HCT116 (cell line): ENCODE results near the gene IGSF9B. TPM values are rescaled to one million over a fixed set of nuclear protein-coding genes. Genes with fewer than 3 reads are reported as not detected.

Experiments used
- ATAC-seq: fragments of 200-7000 bp; cut with Tn5 transposase; 2 replicates; pipeline ENCODE4 v1.9.1; 2020; ENCODE audit warnings: mild to moderate bottlenecking, moderate library complexity
- BruUV-seq: library from RNA; stranded (reverse); fragments of 400-500 nt; replicated peaks from 2 replicates; lab custom pipeline; 2021; lab: Mats Ljungman, UMichigan
- CTCF ChIA-PET: fragments of 300-600 bp; sonication (Branson Sonifier 250); formaldehyde crosslinking; loops from one replicate; lab custom pipeline; 2021; ENCODE audit warnings: antibody characterized with exemption; lab: Charles Lee
- POLR2A ChIA-PET: fragments of 300-600, 350-600 bp; sonication (Branson Sonifier 250); formaldehyde crosslinking; loops from one replicate; lab custom pipeline; 2021; ENCODE audit warnings: antibody characterized with exemption; lab: Charles Lee
- RAD21 ChIA-PET, 2 experiments: fragments of 300-600 bp; sonication (Branson Sonifier 250); formaldehyde crosslinking; loops; one replicate each; lab custom pipeline; 2023; ENCODE audit warnings: low total read pairs in 2 of 2; ENCODE audit not compliant: uncharacterized antibody in 2 of 2, unreplicated experiment in 2 of 2, low non-redundant PET in 1 of 2; lab: Charles Lee
- DNase-seq: peaks from one replicate; pipeline ENCODE4 v3.0.0-alpha.2; 2010; ENCODE audit warnings: low read depth, low spot score
- H2AFZ ChIP-seq: fragments of 200-600 bp; shearing (Covaris generic), sonication (generic); 2 replicates; pipeline ENCODE4 v1.6.1; 2017; ENCODE audit warnings: low read depth, mixed run types, mixed read lengths, antibody characterized with exemption, low read length; ENCODE audit not compliant: poor library complexity, severe bottlenecking
- H3K27ac ChIP-seq: 2 replicates; pipeline ENCODE4 v1.5.1; 2012; ENCODE audit warnings: low read depth, low read length
- H3K27me3 ChIP-seq: fragments of 200-600 bp; sonication (generic); 2 replicates; pipeline ENCODE4 v1.6.1; 2016; ENCODE audit warnings: mixed run types, low read length, mixed read lengths; ENCODE audit not compliant: insufficient read depth
- H3K36me3 ChIP-seq, 2 experiments: fragments of 200-500 bp in 1 of 2; fragments of 200-600 bp in 1 of 2; sonication (Bioruptor generic) in 1 of 2; sonication (generic) in 1 of 2; 2 replicates each; pipeline versions ENCODE4 v1.5.1 to v1.6.1; 2014 to 2016; ENCODE audit warnings: low read length in 2 of 2, inconsistent platforms in 1 of 2, mixed read lengths in 1 of 2, mixed run types in 1 of 2; ENCODE audit not compliant: insufficient read depth in 2 of 2, control insufficient read depth in 1 of 2
- H3K4me1 ChIP-seq, 2 experiments: fragments of 200-600 bp in 1 of 2; sonication (generic) in 1 of 2; 2 replicates each; pipeline versions ENCODE4 v1.5.1 to v1.6.1; 2012 to 2017; ENCODE audit warnings: low read length in 2 of 2, inconsistent platforms in 1 of 2, mild to moderate bottlenecking in 1 of 2, mixed read lengths in 1 of 2, mixed run types in 1 of 2, moderate library complexity in 1 of 2; ENCODE audit not compliant: insufficient read depth in 2 of 2, control insufficient read depth in 1 of 2
- H3K4me2 ChIP-seq: fragments of 200-600 bp; sonication (generic); 2 replicates; pipeline ENCODE4 v1.6.1; 2017; ENCODE audit warnings: mixed run types, low read length, mixed read lengths
- H3K4me3 ChIP-seq, 2 experiments: fragments of 200-600 bp in 1 of 2; sonication (generic) in 1 of 2; replicated peaks in 1 of 2; 2 replicates each; pipeline ENCODE4 v1.5.1; 2011 to 2016; ENCODE audit warnings: low read length in 2 of 2, control low read depth in 1 of 2, low read depth in 1 of 2, mild to moderate bottlenecking in 1 of 2, mixed read lengths in 1 of 2, mixed run types in 1 of 2
- H3K79me2 ChIP-seq: fragments of 200-600 bp; sonication (generic); 2 replicates; pipeline ENCODE4 v1.6.1; 2017; ENCODE audit warnings: mild to moderate bottlenecking, mixed run types, low read length, moderate library complexity, mixed read lengths; ENCODE audit not compliant: insufficient read depth
- H3K9ac ChIP-seq: fragments of 200-600 bp; sonication (generic); 2 replicates; pipeline ENCODE4 v1.6.1; 2016; ENCODE audit warnings: low read length, mixed read lengths
- H3K9me2 ChIP-seq: fragments of 200-600 bp; sonication (generic), shearing (Covaris generic); 2 replicates; pipeline ENCODE4 v1.6.1; 2017; ENCODE audit warnings: mixed run types, mild to moderate bottlenecking, moderate library complexity; ENCODE audit not compliant: insufficient read depth
- H3K9me3 ChIP-seq, 2 experiments: fragments of 200-500 bp in 1 of 2; fragments of 200-600 bp in 1 of 2; sonication (Bioruptor generic) in 1 of 2; sonication (generic) in 1 of 2; 2 replicates each; pipeline ENCODE4 v1.6.1; 2014 to 2017; ENCODE audit warnings: low read length in 2 of 2, mixed read lengths in 2 of 2, inconsistent platforms in 1 of 2, low read depth in 1 of 2, mild to moderate bottlenecking in 1 of 2, mixed run types in 1 of 2, moderate library complexity in 1 of 2; ENCODE audit not compliant: control insufficient read depth in 1 of 2, insufficient read depth in 1 of 2
- H4K20me1 ChIP-seq: fragments of 200-600 bp; sonication (generic), shearing (Covaris generic); 2 replicates; pipeline ENCODE4 v1.6.1; 2017; ENCODE audit warnings: mixed run types, mild to moderate bottlenecking, moderate library complexity; ENCODE audit not compliant: insufficient read depth
- CBX3 ChIP-seq: IDR thresholded peaks from 2 replicates; pipeline ENCODE4 v1.6.1; 2012; ENCODE audit warnings: low read depth
- CTCF ChIP-seq, 3 experiments: fragments of 200-600 bp in 1 of 3; sonication (generic) in 1 of 3; IDR thresholded peaks in 2 of 3; conservative IDR thresholded peaks in 1 of 3; 2 replicates each; pipeline ENCODE4 v1.5.1; 2012 to 2017; ENCODE audit warnings: low read depth in 2 of 3, low read length in 2 of 3, antibody characterized with exemption in 1 of 3, borderline replicate concordance in 1 of 3, control low read depth in 1 of 3, mild to moderate bottlenecking in 1 of 3, mixed read lengths in 1 of 3, mixed run types in 1 of 3, moderate library complexity in 1 of 3; ENCODE audit not compliant: insufficient read depth in 1 of 3
- EGR1 ChIP-seq: IDR thresholded peaks from 2 replicates; pipeline ENCODE4 v1.6.1; 2012; ENCODE audit warnings: low read depth
- EZH2 ChIP-seq: fragments of 200-600 bp; sonication (generic); IDR thresholded peaks from 2 replicates; pipeline ENCODE4 v1.6.1; 2017; ENCODE audit warnings: antibody characterized with exemption, mixed run types
- EZH2phosphoT487 ChIP-seq: fragments of 200-600 bp; IDR thresholded peaks from 2 replicates; pipeline ENCODE4 v1.6.1; 2018; ENCODE audit warnings: antibody characterized with exemption, borderline replicate concordance
- FOSL1 ChIP-seq: IDR thresholded peaks from 2 replicates; pipeline ENCODE4 v1.6.1; 2012; ENCODE audit warnings: low read depth
- JUND ChIP-seq: IDR thresholded peaks from 2 replicates; pipeline ENCODE4 v1.6.1; 2012
- MAX ChIP-seq: IDR thresholded peaks from 2 replicates; pipeline ENCODE4 v1.6.1; 2012
- POLR2AphosphoS5 ChIP-seq: IDR thresholded peaks from 2 replicates; pipeline ENCODE4 v1.6.1; 2011; ENCODE audit warnings: mild to moderate bottlenecking, low read depth, low read length, moderate library complexity
- RAD21 ChIP-seq: IDR thresholded peaks from 2 replicates; pipeline ENCODE4 v1.6.1; 2012; ENCODE audit warnings: low read depth, mild to moderate bottlenecking
- SRF ChIP-seq: IDR thresholded peaks from 2 replicates; pipeline ENCODE4 v1.6.1; 2012; ENCODE audit warnings: low read depth
- TCF7L2 ChIP-seq: IDR thresholded peaks from 2 replicates; pipeline ENCODE4 v1.7.0; 2011; ENCODE audit warnings: borderline replicate concordance, inconsistent platforms; ENCODE audit not compliant: insufficient read depth, insufficient read length; ENCODE audit errors: extremely low read depth
- YY1 ChIP-seq: IDR thresholded peaks from 2 replicates; pipeline ENCODE4 v1.6.1; 2011; ENCODE audit warnings: low read length, low read depth, moderate library complexity, mild to moderate bottlenecking; ENCODE audit not compliant: insufficient replicate concordance; ENCODE audit errors: extremely low read depth
- ZFX ChIP-seq: fragments of 450-650 bp; IDR thresholded peaks from 2 replicates; pipeline ENCODE4 v1.6.1; 2017
- ZNF274 ChIP-seq: fragments of 200-500 bp; sonication (Bioruptor generic); IDR thresholded peaks from 2 replicates; pipeline ENCODE4 v1.6.1; 2014; ENCODE audit warnings: mild to moderate bottlenecking, low read depth, low read length, inconsistent platforms
- intact Hi-C: fragments of 100-400 bp; cut with micrococcal nuclease; formaldehyde crosslinking; loops from 2 replicates; pipeline ENCODE4 v1.10.0; 2022
- total RNA-seq: library from RNA; stranded (reverse); gene quantifications from one replicate; pipeline ENCODE4 v1.2.1, GENCODE V29; 2021; ENCODE audit not compliant: unreplicated experiment
- TF ChIP-seq, protein P1 (sequence below): IDR thresholded peaks from 2 replicates; pipeline ENCODE4 v1.6.1; 2011; ENCODE audit warnings: mild to moderate bottlenecking, low read length, moderate library complexity; ENCODE audit not compliant: insufficient replicate concordance; ENCODE audit errors: extremely low read depth

The IGSF9B gene
- total RNA-seq, 1 experiment from 2014 or later: 12.4 TPM

DNA sequence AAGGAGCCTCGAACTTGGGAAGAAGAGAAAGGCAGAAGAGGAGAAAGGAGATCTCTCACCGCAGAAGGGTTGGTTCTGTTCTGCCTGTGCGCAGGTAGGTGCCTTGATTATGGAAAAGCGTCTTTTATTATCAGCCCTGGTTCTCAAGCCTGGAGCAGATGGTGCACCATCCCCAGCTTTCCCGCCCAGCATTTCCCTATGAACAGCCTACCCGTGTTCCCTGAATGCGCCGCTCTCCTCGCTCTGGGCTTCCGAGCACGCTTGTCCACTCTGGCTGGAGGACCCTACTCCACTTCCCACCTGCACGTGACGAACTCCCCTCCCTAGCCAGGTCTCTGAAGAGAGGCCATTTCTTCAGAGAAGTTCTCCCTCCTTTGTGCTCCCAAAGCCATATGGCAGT, 15.2 kb downstream of the IGSF9B start:
- BruUV-seq: no TSS peak
- H3K9ac ChIP-seq: no peak overlapping the region
- ChIA-PET CTCF (no interaction called here), RAD21 (no interaction called here), POLR2A (no interaction called here)
- no peak overlapping the region for H3K4me2 ChIP-seq
- TF ChIP-seq EZH2: no peak
- no peak for TF ChIP-seq ZFX
- TF ChIP-seq SRF: no peak
- no peak for TF ChIP-seq MAX
- no peak for TF ChIP-seq ZNF274
- TF ChIP-seq JUND: no peak
- TF ChIP-seq CBX3: no peak
- TF ChIP-seq RAD21: no peak
- no peak for TF ChIP-seq TCF7L2
- no peak for TF ChIP-seq EGR1
- TF ChIP-seq FOSL1: no peak
- TF ChIP-seq EZH2phosphoT487: no peak
- TF ChIP-seq, protein P1, sequence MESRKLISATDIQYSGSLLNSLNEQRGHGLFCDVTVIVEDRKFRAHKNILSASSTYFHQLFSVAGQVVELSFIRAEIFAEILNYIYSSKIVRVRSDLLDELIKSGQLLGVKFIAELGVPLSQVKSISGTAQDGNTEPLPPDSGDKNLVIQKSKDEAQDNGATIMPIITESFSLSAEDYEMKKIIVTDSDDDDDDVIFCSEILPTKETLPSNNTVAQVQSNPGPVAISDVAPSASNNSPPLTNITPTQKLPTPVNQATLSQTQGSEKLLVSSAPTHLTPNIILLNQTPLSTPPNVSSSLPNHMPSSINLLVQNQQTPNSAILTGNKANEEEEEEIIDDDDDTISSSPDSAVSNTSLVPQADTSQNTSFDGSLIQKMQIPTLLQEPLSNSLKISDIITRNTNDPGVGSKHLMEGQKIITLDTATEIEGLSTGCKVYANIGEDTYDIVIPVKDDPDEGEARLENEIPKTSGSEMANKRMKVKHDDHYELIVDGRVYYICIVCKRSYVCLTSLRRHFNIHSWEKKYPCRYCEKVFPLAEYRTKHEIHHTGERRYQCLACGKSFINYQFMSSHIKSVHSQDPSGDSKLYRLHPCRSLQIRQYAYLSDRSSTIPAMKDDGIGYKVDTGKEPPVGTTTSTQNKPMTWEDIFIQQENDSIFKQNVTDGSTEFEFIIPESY: no peak
- TF ChIP-seq POLR2AphosphoS5: no peak
- no peak for TF ChIP-seq YY1
- TF ChIP-seq CTCF (IDR thresholded peaks at IDR 0.05 in 2 of 3, conservative IDR thresholded peaks at IDR 0.05 in 1 of 3; ENCODE audit: borderline replicate concordance in 1 of 3, insufficient read depth in 1 of 3, low read depth in 2 of 3, low read length in 2 of 3): no peak
- intact Hi-C loops: no loop called here
- H3K36me3 ChIP-seq: no peaks in the 10 kb centered on the region
- no peaks in the 10 kb centered on the region for H3K27me3 ChIP-seq
- no peaks in the 10 kb centered on the region for H3K9me3 ChIP-seq
- H4K20me1 ChIP-seq: no peaks in the 10 kb centered on the region
- peaks cover 9 to 20% of the 10 kb centered on the region in 2 experiments; a peak in 3 of 4 replicates for H3K4me1 ChIP-seq
- H3K27ac ChIP-seq: no peak overlapping the region
- no peak overlapping the region for H3K4me3 ChIP-seq
- no peak overlapping the region for H2AFZ ChIP-seq
- H3K9me2 ChIP-seq: no peaks in the 10 kb centered on the region
- DNase-seq (no peak), ATAC-seq (no peak)
- no peaks in the 10 kb centered on the region for H3K79me2 ChIP-seq
